Bronchial smooth muscle cell (primary cell): Measurements from ENCODE around the gene ZNG1C. TPM values are rescaled to one million over a fixed set of nuclear protein-coding genes. Genes with fewer than 3 reads are reported as not detected.

ENCODE experiments used
- total RNA-seq: library from RNA; depleted of rRNA; stranded (reverse); fragments of >200 nt; gene quantifications from 2 replicates; pipeline ENCODE4 v1.2.1, GENCODE V29; 2014

ZNG1C gene
- 22.1 and 25.5 TPM in 2 replicates for total RNA-seq

DNA sequence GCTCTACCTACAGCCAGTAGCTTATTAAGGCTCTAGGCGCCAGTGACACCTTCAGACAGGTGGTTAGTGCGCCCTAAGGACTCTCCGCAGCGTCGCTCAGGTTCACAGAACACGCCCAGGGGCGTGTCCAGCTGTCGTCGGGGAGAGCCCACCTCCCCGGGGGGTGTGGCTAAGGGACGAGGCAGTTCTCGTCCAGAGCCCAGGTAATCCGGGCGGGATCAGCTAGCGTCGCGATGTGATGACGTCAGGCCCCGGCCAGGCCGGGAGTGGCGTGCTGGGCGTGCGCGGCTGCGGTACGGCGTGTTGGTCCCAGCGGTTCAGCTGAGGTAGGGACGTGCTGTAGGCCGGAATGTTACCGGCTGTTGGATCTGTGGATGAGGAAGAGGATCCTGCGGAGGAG is at the start of gene ZNG1C:
ZNG1C (plus strand) TSS at position 301 of the 400 bp plus-strand sequence; CDS start at position 350, 49 bp downstream.

DNA sequence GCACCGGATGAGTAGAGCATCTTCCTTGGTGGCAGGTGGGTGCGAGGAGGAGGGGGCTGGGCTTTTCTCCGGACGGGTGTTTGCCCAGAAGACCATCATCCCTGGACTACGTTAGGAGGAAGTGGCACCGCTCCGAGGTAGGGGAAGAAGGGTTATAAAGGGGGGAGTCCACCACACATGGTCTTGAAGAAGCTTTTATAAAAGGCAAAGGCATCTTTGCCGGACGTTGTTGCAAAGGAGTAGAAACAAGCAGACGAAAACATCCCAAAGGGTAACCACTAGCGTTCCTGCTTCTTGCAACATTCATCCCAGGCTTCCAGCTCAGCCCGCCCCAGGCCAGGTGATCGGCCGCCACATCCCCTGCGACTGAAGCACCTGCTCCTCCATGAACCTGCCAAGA is 60.8 kb downstream of the ZNG1C start, which contains the start of gene FOXD4L3:
FOXD4L3 (plus strand) TSS at position 301 of the 400 bp plus-strand sequence; CDS start at position 386, 85 bp downstream.

Other genes starting within 250 kb of the ZNG1C start
- gene FOXD4L3, start 60.9 kb downstream of the ZNG1C start, total RNA-seq, result not detected in 2 replicates
- gene PGM5, start 114.6 kb downstream of the ZNG1C start, total RNA-seq, result 49.6 and 121 TPM in 2 replicates